ENCODE data around the gene CDYL. TPM values are rescaled to one million over a fixed set of nuclear protein-coding genes. Genes with fewer than 3 reads are reported as not detected.
A peak's percentile ranks its signal among the peaks of the same experiment; 100 is the strongest.

CDYL gene
- polyA plus RNA-seq, 3 donors: 2.9 to 21.2 (median 4.2) TPM

- Histone ChIP-seq H3K9me3 (replicated peaks in 1 of 2; ENCODE audit: control insufficient read depth in 1 of 2, insufficient read depth in 1 of 2, low read length in 2 of 2) (no peaks in the 10 kb centered on the region), H3K4me1 (ENCODE audit: control insufficient read depth in 1 of 2, insufficient read depth in 2 of 2, low read length in 2 of 2) (no peaks in the 10 kb centered on the region), H3K27me3 (ENCODE audit: control insufficient read depth in 2 of 2, insufficient read depth in 2 of 2, low read length in 2 of 2) (no peaks in the 10 kb centered on the region), H3K4me2 (replicated peaks; ENCODE audit: extremely low read depth, low read length, poor library complexity, severe bottlenecking) (no peak overlapping the region), H2AFZ (ENCODE audit: insufficient read depth, low read depth, low read length, poor library complexity, severe bottlenecking) (no peak overlapping the region), H4K20me1 (ENCODE audit: insufficient read depth, low read length) (no peaks in the 10 kb centered on the region), H3K9ac (ENCODE audit: insufficient read depth, low read length, poor library complexity, severe bottlenecking) (no peak overlapping the region), H3K4me3 (replicated peaks in 1 of 3; ENCODE audit: low read depth in 2 of 3, low read length in 3 of 3) (no peak overlapping the region), H3K36me3 (replicated peaks in 1 of 2; ENCODE audit: control insufficient read depth in 1 of 2, insufficient read depth in 2 of 2, low read length in 2 of 2) (peaks cover 74 to 97% of the 10 kb centered on the region in 2 donors), H3K79me2 (ENCODE audit: insufficient read depth, low read length) (no peaks in the 10 kb centered on the region), H3K27ac (ENCODE audit: low read depth in 1 of 2, low read length in 2 of 2) (no peak overlapping the region)
- Mint-ChIP-seq H3K27ac (peak overlapping the region in 1 of 7 donors; percentile 48), H3K9me3 (no peaks in the 10 kb centered on the region), H3K4me1 (no peaks in the 10 kb centered on the region), H3K4me3 (no peak overlapping the region), H3K36me3 (peaks cover 73 to 92% of the 10 kb centered on the region in 2 donors), H3K27me3 (ENCODE audit: low read depth in 3 of 3) (no peaks in the 10 kb centered on the region)
- DNase-seq: no peak
- WGBS (ENCODE audit: insufficient coverage): 91% methylated on average over 15 of the region's 15 CpGs
- intact Hi-C loops (cut with micrococcal nuclease): no loop called here
- no peak for TF ChIP-seq CTCF (IDR thresholded peaks at IDR 0.05)
Observed at GRCh38 chr6:4948781-4949450, 172.7 kb downstream of the CDYL start.

- Histone ChIP-seq H3K9me3 (replicated peaks in 1 of 2; ENCODE audit: control insufficient read depth in 1 of 2, insufficient read depth in 1 of 2, low read length in 2 of 2) (no peaks in the 10 kb centered on the region), H4K20me1 (ENCODE audit: insufficient read depth, low read length) (no peaks in the 10 kb centered on the region), H3K36me3 (replicated peaks in 1 of 2; ENCODE audit: control insufficient read depth in 1 of 2, insufficient read depth in 2 of 2, low read length in 2 of 2) (peaks cover 72 to 95% of the 10 kb centered on the region in 2 donors), H3K4me3 (replicated peaks in 1 of 3; ENCODE audit: low read depth in 2 of 3, low read length in 3 of 3) (no peak overlapping the region), H3K27ac (ENCODE audit: low read depth in 1 of 2, low read length in 2 of 2) (no peak overlapping the region), H2AFZ (ENCODE audit: insufficient read depth, low read depth, low read length, poor library complexity, severe bottlenecking) (no peak overlapping the region), H3K79me2 (ENCODE audit: insufficient read depth, low read length) (no peaks in the 10 kb centered on the region), H3K4me2 (replicated peaks; ENCODE audit: extremely low read depth, low read length, poor library complexity, severe bottlenecking) (no peak overlapping the region), H3K4me1 (ENCODE audit: control insufficient read depth in 1 of 2, insufficient read depth in 2 of 2, low read length in 2 of 2) (no peaks in the 10 kb centered on the region), H3K27me3 (ENCODE audit: control insufficient read depth in 2 of 2, insufficient read depth in 2 of 2, low read length in 2 of 2) (no peaks in the 10 kb centered on the region), H3K9ac (ENCODE audit: insufficient read depth, low read length, poor library complexity, severe bottlenecking) (no peak overlapping the region)
- 96% methylated on average over 10 of the region's 11 CpGs for WGBS (ENCODE audit: insufficient coverage)
- H3K36me3 Mint-ChIP-seq: peaks cover 70 to 88% of the 10 kb centered on the region in 2 donors
- no peak for DNase-seq
- no peak for TF ChIP-seq CTCF (IDR thresholded peaks at IDR 0.05)
- H3K4me1 Mint-ChIP-seq: no peaks in the 10 kb centered on the region
- peak overlapping the region in 1 of 2 donors; percentile 43 for H3K4me3 Mint-ChIP-seq
- no peak overlapping the region for H3K27ac Mint-ChIP-seq
- intact Hi-C loops (cut with micrococcal nuclease): no loop called here
- no peaks in the 10 kb centered on the region for H3K9me3 Mint-ChIP-seq
- no peaks in the 10 kb centered on the region for H3K27me3 Mint-ChIP-seq (ENCODE audit: low read depth in 3 of 3)
Observed at GRCh38 chr6:4950076-4950475, 173.9 kb downstream of the CDYL start.
